Prostate gland (tissue), 2 donors: ENCODE data around the gene TCF20.

Experiments used
- POLR2A ChIP-seq: fragments of 450-650 bp; IDR thresholded peaks from one replicate; pipeline ENCODE4 v1.6.1; 2016; ENCODE audit warnings: antibody characterized with exemption, mild to moderate bottlenecking
- TF ChIP-seq, protein P1 (sequence below), 4 experiments: fragments of 200-600 bp in 2 of 4; fragments of 450-650 bp in 2 of 4; sonication (generic) in 2 of 4; IDR thresholded peaks; 1 replicate in 3 of 4; 2 replicates in 1 of 4; pipeline ENCODE4 v1.5.1; 2016 to 2019; ENCODE audit warnings: antibody characterized with exemption in 4 of 4, mild to moderate bottlenecking in 2 of 4, moderate library complexity in 2 of 4

DNA sequence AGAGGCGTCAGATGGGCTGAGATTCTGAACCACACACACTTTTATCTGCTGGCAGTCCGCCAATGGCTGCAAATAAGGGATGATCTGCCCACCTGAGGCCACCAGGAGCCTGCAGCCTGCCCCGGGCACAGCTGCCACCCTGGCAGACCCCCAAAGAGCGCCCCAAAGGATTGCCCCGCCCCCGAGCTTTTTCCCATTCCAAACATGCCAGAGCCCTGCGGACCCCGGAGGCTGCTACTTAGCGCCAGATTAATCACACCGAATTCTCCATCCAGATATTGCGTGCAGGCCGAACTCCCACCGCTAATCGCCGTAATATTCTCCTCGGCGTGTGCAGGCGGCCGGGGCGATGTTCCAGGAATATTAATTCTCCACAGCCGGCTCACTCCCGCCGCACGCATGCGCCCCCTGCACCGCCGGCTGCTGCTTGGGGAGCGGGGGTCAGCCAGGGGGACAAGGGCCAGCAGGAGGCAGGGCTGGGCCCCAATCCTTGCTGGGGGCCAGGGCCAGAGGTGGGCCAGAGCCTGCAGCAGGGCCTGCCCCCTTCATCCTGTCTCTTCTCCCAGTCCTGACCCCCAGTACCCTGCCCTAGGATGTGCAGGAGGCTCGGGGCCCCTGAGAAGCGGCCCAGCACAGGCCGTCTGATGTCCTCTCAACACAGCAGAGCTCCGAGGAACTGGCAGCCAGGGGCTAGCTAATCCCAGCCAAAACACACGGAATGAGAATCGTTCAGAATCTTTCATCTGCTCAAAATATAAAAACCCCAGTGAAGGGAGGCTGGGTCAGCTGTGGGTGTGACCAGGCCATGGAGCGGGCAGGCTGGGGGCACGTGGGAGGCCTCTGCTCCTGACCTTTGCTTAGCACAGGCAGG lies 19.5 kb upstream of the TCF20 start:
- TF ChIP-seq POLR2A: no peak
- TF ChIP-seq, protein P1, sequence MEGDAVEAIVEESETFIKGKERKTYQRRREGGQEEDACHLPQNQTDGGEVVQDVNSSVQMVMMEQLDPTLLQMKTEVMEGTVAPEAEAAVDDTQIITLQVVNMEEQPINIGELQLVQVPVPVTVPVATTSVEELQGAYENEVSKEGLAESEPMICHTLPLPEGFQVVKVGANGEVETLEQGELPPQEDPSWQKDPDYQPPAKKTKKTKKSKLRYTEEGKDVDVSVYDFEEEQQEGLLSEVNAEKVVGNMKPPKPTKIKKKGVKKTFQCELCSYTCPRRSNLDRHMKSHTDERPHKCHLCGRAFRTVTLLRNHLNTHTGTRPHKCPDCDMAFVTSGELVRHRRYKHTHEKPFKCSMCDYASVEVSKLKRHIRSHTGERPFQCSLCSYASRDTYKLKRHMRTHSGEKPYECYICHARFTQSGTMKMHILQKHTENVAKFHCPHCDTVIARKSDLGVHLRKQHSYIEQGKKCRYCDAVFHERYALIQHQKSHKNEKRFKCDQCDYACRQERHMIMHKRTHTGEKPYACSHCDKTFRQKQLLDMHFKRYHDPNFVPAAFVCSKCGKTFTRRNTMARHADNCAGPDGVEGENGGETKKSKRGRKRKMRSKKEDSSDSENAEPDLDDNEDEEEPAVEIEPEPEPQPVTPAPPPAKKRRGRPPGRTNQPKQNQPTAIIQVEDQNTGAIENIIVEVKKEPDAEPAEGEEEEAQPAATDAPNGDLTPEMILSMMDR (IDR thresholded peaks at IDR 0.05): no peak
